Erythroblast (primary cell): ENCODE data around the gene CLDND1.

Experiments used
- DNase-seq, 2 experiments: peaks; one replicate each; lab custom pipeline; 2025; lab: John Stamatoyannopoulos, UW
- GATA1 ChIP-seq: IDR thresholded peaks from 2 replicates; pipeline ENCODE4 v1.6.1; 2011; ENCODE audit warnings: low read depth, mild to moderate bottlenecking, control low read depth, low read length, moderate library complexity
- POLR2A ChIP-seq: IDR thresholded peaks from 2 replicates; pipeline ENCODE4 v1.6.1; 2011; ENCODE audit warnings: mild to moderate bottlenecking, low read length

Gene CLDND1

DNA sequence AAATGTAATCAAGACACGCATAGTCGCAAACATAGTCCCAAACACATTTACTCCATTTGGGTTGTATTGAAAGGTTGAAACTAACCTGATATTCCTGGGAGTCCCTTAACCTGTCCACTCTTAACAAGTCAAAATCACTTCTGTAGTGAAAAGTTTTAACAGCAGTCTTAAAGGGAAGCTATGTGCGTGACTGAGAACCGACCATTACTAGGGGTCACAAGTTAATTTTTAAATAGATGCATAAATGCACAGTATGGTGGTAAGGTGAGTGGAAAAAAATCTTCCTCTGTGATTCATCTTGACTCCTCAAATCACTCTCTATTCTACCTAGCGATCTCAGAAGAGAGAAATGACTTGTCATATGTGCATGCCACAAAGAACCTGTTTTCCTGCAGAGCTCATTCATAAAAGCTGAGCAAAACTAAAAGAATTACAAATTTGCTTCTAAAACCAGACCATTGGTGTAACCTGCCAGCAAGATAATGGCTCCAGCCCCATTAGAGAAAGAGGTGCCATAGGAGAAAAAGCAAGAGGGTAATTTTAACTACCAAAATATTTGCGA, 13.8 kb upstream of the CLDND1 start:
- no peak for DNase-seq
- TF ChIP-seq GATA1 (no peak), POLR2A (no peak)

DNA sequence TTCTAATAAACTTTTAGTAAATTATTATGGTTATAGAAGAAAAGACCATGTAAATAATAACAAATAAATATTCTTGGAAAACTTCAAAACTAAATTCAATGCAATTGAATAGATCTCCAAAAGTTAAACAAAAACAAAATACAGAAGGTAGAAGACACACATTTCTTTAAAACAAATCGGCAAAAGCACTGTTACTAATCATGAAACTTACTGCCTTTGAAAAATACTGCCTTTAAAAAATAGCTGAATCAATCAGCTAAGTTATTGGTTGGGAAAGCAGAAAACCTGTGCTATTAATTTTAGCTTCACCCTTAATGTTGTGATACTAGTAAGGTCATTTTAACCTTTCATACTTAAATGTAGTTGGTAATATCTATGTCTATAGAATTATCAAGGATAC, 12.0 kb upstream of the CLDND1 start:
- TF ChIP-seq POLR2A (no peak), GATA1 (no peak)
- no peak for DNase-seq

DNA sequence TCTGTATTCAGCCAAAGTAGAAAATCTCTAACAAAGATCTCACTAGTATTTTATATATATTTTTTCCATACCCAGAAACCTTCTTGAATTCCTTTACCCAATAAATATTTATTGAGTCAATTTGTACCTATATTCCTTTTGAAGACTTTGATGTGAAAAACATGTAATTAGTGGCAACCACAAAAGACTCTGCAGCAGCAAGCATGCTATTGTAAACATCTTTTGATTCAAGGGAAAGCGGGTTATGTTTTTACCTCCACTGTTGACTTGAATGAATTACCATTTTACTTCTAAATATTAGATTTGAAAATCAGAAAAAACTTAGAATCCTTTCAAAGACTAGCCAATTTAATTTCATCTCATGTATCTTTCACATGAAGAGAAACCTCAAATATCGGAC, 11.5 kb upstream of the CLDND1 start:
- TF ChIP-seq POLR2A = no peak
- TF ChIP-seq GATA1 = no peak
- DNase-seq = no peak

DNA sequence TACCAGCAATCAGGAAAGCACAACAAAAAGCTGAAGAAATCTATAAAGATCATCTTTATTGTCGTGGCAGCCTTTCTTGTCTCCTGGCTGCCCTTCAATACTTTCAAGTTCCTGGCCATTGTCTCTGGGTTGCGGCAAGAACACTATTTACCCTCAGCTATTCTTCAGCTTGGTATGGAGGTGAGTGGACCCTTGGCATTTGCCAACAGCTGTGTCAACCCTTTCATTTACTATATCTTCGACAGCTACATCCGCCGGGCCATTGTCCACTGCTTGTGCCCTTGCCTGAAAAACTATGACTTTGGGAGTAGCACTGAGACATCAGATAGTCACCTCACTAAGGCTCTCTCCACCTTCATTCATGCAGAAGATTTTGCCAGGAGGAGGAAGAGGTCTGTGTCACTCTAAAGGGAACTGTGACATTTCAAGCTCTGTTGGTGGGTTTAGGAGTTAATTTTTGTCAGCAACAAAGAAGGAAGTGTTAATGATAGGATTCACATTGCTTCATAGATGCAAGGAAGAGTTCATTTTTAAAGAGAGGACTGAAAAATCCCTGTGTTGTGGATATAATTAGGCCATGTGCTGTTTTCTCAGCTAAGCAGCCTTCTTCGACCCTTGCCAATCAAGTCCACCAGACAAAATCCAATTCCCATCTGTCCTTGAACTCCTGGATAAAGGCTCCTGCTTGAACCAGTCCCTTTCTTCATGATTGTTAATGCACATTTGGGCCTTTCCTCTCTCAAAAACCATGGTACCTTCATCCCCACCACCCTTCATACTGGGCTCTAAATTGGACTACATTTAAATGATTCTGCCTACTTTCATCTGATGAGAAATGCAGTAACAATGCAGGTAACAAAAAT, 10.2 kb upstream of the CLDND1 start:
- DNase-seq = no peak
- TF ChIP-seq POLR2A = no peak
- no peak for TF ChIP-seq GATA1

DNA sequence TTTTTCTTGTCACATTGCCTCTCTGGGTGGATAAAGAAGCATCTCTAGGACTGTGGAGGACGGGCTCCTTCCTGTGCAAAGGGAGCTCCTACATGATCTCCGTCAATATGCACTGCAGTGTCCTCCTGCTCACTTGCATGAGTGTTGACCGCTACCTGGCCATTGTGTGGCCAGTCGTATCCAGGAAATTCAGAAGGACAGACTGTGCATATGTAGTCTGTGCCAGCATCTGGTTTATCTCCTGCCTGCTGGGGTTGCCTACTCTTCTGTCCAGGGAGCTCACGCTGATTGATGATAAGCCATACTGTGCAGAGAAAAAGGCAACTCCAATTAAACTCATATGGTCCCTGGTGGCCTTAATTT, 9.6 kb upstream of the CLDND1 start:
- TF ChIP-seq GATA1 (no peak), POLR2A (no peak)

GRCh38 chr3:98531622-98532274, 9.0 kb upstream of the CLDND1 start, which contains the start of gene GPR15:
Gene GPR15 (plus strand): TSS chr3:98531978. CDS start chr3:98532034, 56 bp downstream.
- TF ChIP-seq POLR2A (no peak), GATA1 (no peak)
- no peak for DNase-seq

More for the DNA sequence above, 9.6 kb upstream of the CLDND1 start:
- no peak for DNase-seq

- no peak for DNase-seq
- TF ChIP-seq POLR2A (no peak), GATA1 (no peak)
These were observed 8.0 kb upstream of the CLDND1 start for GRCh38 chr3:98530676-98531075.

DNA sequence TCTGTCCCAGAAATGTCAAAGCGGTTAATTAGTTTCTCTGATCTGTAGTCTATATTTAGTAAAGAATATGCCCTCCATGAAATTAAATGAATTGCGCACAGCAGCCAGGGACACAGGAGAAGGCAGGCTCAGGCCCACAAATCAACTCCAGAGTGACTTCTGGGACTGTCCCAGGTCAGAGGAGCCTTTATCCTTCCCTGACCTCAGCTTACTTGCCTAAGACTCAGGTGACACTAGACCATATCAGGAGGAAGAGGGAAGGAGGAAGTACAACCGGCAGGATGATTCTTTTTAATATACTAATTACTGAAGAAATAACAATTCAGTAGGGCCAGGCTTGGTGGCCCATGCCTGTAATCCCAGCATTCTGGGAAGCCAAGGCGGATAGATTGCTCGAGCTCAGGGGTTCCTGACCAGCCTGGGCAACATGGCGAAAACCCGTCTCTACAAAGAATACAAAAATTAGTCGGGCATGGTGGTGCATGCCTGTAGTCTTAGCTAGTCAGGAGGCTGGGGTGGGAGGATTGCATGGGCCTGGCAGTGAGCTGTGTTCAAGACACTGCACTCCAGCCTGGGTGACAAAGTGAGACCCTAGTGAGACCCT, 7.3 kb upstream of the CLDND1 start:
- TF ChIP-seq GATA1 (no peak), POLR2A (no peak)
- DNase-seq = no peak

DNA sequence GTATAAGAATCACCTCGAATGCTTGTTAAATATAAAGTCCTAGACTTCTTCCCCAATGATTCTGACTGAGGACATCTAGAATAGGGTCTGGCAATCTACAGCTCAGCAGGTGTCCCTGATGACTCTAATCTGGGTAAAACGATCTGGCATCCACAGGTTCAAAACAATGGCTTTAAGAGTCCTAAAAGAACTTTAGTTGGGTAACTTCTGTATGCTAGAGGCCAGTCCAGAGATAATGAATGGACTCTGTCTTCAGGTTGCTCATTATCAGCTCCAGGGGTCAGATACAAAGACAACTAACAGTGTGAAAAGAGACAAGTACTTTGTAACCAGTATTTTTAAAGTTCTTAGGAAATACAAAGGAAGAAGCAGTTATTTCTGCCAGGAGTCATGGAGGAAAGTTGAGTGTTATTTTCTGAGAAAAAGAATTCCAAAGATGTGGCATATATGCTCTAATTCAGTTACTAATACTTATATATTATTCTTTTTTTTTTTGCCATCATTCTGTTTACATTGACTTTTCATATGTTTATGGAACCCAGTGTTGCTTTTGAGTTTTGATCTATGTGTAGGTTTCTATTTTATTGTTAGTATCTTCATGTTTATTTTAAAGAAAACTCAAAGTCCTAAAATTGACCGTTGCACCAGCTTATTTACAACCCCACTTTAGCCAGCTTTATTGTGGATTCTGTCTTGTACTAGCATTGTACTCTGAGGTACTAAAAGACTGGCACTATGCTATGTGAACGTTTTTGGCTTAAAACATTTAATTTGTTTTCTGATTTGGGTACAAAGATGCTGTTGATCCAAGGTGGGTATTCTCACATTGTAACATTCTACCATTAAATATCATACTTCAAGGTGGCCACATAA, 6.0 kb upstream of the CLDND1 start:
- no peak for TF ChIP-seq GATA1
- TF ChIP-seq POLR2A = no peak
- peak; percentile 9 to 25 for DNase-seq

GRCh38 chr3:98525494-98525893, 2.8 kb upstream of the CLDND1 start:
- no peak for DNase-seq
- TF ChIP-seq POLR2A = no peak
- TF ChIP-seq GATA1 = no peak

- DNase-seq = peak; percentile 77 to 86
- TF ChIP-seq POLR2A (no peak), GATA1 (no peak)
These were observed 682 bp downstream of the CLDND1 start for GRCh38 chr3:98521897-98522543.

DNA sequence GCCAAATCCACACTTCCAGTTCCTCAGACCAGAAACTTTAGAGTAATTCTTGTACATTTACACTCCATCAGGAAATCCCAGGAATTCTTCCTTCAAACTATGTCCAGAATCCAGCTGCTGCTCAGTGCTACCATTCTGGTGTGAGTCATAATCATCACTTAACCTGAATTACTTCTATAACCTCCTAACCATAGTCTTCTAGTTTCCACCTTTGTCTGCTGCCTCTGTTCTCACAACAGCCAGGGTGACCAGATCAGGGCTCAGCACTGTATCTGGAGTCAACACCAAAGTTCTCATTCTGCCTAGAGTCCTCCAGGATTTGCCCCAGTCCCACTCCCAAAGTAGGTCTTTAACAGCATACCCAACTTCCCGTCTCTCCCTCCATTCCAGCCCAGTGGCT, 3.4 kb downstream of the CLDND1 start:
- no peak for TF ChIP-seq GATA1
- TF ChIP-seq POLR2A = no peak
- no peak for DNase-seq

DNA sequence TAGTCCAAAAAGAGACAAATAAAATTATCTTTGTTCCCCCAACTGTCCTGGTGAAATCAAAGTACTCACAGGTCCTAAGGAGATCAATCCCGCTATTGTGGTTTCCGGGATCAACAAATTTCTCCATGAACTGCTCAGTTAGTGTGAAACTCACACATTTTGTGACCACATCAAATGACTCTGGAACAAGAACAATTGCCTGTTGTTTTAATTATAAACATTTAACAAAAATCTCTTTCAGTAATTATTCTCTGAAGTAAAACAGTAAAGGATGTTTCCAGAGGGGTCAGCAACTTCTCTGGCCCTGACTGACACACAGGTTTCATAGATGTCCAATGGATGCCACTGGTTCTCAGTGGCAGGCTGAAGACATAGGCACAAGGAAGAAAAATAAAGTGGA, 3.9 kb downstream of the CLDND1 start:
- TF ChIP-seq GATA1 (no peak), POLR2A (no peak)
- no peak for DNase-seq
